HS-5 (cell line): ENCODE data around the gene NGB.
"Not testable (repeated sequence)": the region's sequence is repeated elsewhere in the genome, so short reads cannot be mapped to it uniquely, and the experiment has no call there.

Experiments used
- DNase-seq: peaks from one replicate; pipeline ENCODE4 v3.0.0-alpha.2; 2012; ENCODE audit warnings: low read depth

Gene NGB

GRCh38 chr14:77296155-77296554 lies 25.1 kb upstream of the NGB start:
- no peak for DNase-seq

GRCh38 chr14:77290705-77291104 lies 19.7 kb upstream of the NGB start:
- no peak for DNase-seq

- no peak for DNase-seq
Observed at GRCh38 chr14:77286576-77286975, 15.6 kb upstream of the NGB start.

GRCh38 chr14:77284466-77284865 lies 13.5 kb upstream of the NGB start:
- DNase-seq = no peak

GRCh38 chr14:77284066-77284465 lies 13.1 kb upstream of the NGB start:
- DNase-seq = no peak

- DNase-seq = no peak
Observed at GRCh38 chr14:77281852-77282410, 10.9 kb upstream of the NGB start.

GRCh38 chr14:77280921-77281320 lies 9.9 kb upstream of the NGB start:
- not testable (repeated sequence) for DNase-seq

- no peak for DNase-seq
Observed at GRCh38 chr14:77279719-77280118, 8.7 kb upstream of the NGB start.

- no peak for DNase-seq
Observed at GRCh38 chr14:77278461-77279230, 7.6 kb upstream of the NGB start.

GRCh38 chr14:77276959-77277358 lies 6.0 kb upstream of the NGB start:
- no peak for DNase-seq

GRCh38 chr14:77276295-77276935 lies 5.4 kb upstream of the NGB start:
- no peak for DNase-seq

- DNase-seq = no peak
Observed at GRCh38 chr14:77275601-77276017, 4.6 kb upstream of the NGB start.

- DNase-seq = no peak
Observed at GRCh38 chr14:77275041-77275580, 4.1 kb upstream of the NGB start.

GRCh38 chr14:77273796-77274195 lies 2.8 kb upstream of the NGB start:
- no peak for DNase-seq

GRCh38 chr14:77272261-77272660 lies 1.3 kb upstream of the NGB start:
- no peak for DNase-seq

- DNase-seq = no peak
Observed at GRCh38 chr14:77270361-77271112, 469 bp downstream of the NGB start.

GRCh38 chr14:77268989-77269600 lies 1.9 kb downstream of the NGB start:
- DNase-seq = no peak

GRCh38 chr14:77267937-77268699 lies 2.9 kb downstream of the NGB start:
- no peak for DNase-seq

- no peak for DNase-seq
Observed at GRCh38 chr14:77266336-77266735, 4.7 kb downstream of the NGB start.

- no peak for DNase-seq
Observed at GRCh38 chr14:77265561-77266335, 5.3 kb downstream of the NGB start.

- DNase-seq = no peak
Observed at GRCh38 chr14:77265187-77265515, 5.9 kb downstream of the NGB start.
